ENCODE results near the gene COL19A1.

COL19A1 gene

GRCh38 chr6:70129341-70129740 lies 263.0 kb downstream of the COL19A1 start:
- DNase-seq (ENCODE audit: low spot score): no peak

- no peak for DNase-seq (ENCODE audit: low spot score)
Observed at GRCh38 chr6:70130865-70131264, 264.5 kb downstream of the COL19A1 start.

GRCh38 chr6:70131528-70131927 lies 265.2 kb downstream of the COL19A1 start:
- no peak for DNase-seq (ENCODE audit: low spot score)

GRCh38 chr6:70133246-70133645 lies 266.9 kb downstream of the COL19A1 start:
- no peak for DNase-seq (ENCODE audit: low spot score)

- no peak for DNase-seq (ENCODE audit: low spot score)
Observed at GRCh38 chr6:70134542-70134941, 268.2 kb downstream of the COL19A1 start.

GRCh38 chr6:70135219-70136160 lies 269.1 kb downstream of the COL19A1 start:
- no peak for DNase-seq (ENCODE audit: low spot score)

- no peak for DNase-seq (ENCODE audit: low spot score)
Observed at GRCh38 chr6:70136996-70137395, 270.6 kb downstream of the COL19A1 start.

GRCh38 chr6:70140496-70140895 lies 274.1 kb downstream of the COL19A1 start:
- DNase-seq (ENCODE audit: low spot score): no peak

GRCh38 chr6:70142034-70142433 lies 275.7 kb downstream of the COL19A1 start:
- DNase-seq (ENCODE audit: low spot score): no peak

GRCh38 chr6:70145178-70145577 lies 278.8 kb downstream of the COL19A1 start:
- no peak for DNase-seq (ENCODE audit: low spot score)

- DNase-seq (ENCODE audit: low spot score): no peak
Observed at GRCh38 chr6:70149209-70149788, 282.9 kb downstream of the COL19A1 start.

GRCh38 chr6:70150521-70150920 lies 284.2 kb downstream of the COL19A1 start:
- DNase-seq (ENCODE audit: low spot score): no peak

GRCh38 chr6:70151616-70152015 lies 285.3 kb downstream of the COL19A1 start:
- DNase-seq (ENCODE audit: low spot score): no peak

- no peak for DNase-seq (ENCODE audit: low spot score)
Observed at GRCh38 chr6:70152786-70153185, 286.4 kb downstream of the COL19A1 start.

- DNase-seq (ENCODE audit: low spot score): no peak
Observed at GRCh38 chr6:70157086-70157485, 290.7 kb downstream of the COL19A1 start.

- no peak for DNase-seq (ENCODE audit: low spot score)
Observed at GRCh38 chr6:70160276-70160675, 293.9 kb downstream of the COL19A1 start.

GRCh38 chr6:70162972-70163371 lies 296.6 kb downstream of the COL19A1 start:
- DNase-seq (ENCODE audit: low spot score): no peak

GRCh38 chr6:70163795-70164194 lies 297.4 kb downstream of the COL19A1 start:
- no peak for DNase-seq (ENCODE audit: low spot score)

- no peak for DNase-seq (ENCODE audit: low spot score)
Observed at GRCh38 chr6:70164556-70164955, 298.2 kb downstream of the COL19A1 start.

- peak; percentile 9 for DNase-seq (ENCODE audit: low spot score)
Observed at GRCh38 chr6:70166088-70166958, 300.0 kb downstream of the COL19A1 start.

- no peak for DNase-seq (ENCODE audit: low spot score)
Observed at GRCh38 chr6:70168681-70169377, 302.5 kb downstream of the COL19A1 start.

GRCh38 chr6:70171236-70171635 lies 304.9 kb downstream of the COL19A1 start:
- DNase-seq (ENCODE audit: low spot score): no peak

Measured in CD4-positive, alpha-beta T cell treated with Interleukin-2 at 100 ng/mL for 4 hours (primary cell).